ENCODE measurements around the gene SMG9.

Gene SMG9

GRCh38 chr19:43797556-43797955 is 42.8 kb upstream of the SMG9 start:
- DNase-seq (ENCODE audit: extremely low read depth, low read depth): no peak
- no peak for TF ChIP-seq CTCF (IDR thresholded peaks at IDR 0.05; ENCODE audit: low read depth, low read length)

DNA sequence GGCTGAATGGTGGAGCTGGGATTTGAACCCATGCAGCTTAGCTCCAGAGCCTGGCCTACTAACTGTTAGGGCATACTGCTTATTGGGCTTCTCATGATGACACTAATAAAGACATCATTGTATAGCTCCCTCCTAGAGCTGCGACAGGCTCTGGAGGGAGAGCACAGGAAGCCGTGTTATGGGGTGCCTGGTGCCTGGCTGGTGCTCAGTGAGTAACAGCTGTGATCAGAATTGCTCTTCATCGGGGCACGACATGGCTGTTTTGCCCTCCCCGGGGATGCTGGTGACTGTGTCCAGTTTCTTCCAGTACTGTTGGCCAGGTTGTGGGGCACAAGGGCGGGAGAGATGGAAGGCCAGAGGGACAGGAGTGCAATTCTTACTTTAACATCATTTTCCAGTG is 42.4 kb upstream of the SMG9 start:
- DNase-seq (ENCODE audit: extremely low read depth, low read depth): no peak
- no peak for TF ChIP-seq CTCF (IDR thresholded peaks at IDR 0.05; ENCODE audit: low read depth, low read length)

- TF ChIP-seq CTCF (IDR thresholded peaks at IDR 0.05; ENCODE audit: low read depth, low read length): no peak
- no peak for DNase-seq (ENCODE audit: extremely low read depth, low read depth)
Measured at GRCh38 chr19:43790587-43790986, 35.8 kb upstream of the SMG9 start.

GRCh38 chr19:43789029-43789428 is 34.3 kb upstream of the SMG9 start:
- DNase-seq (ENCODE audit: extremely low read depth, low read depth): no peak

DNA sequence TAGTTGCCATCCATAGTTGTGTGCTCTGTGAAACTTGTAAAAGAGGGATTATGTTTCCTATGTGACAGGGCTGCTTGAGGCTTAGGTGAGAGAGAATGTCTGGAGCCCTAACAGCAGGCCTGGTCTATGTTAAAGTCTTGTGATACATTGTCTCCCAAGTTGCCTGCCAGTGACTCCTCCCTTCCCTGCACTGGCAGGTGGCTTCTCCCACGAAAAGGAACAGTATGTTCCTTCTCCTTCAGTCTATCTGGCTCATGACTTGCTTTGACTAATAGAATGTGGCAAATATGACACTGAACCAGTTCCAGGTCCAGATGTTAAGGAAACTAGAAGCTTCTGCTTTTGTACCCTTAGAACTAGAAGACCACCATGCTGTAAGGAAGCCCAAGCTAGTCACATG is 31.9 kb upstream of the SMG9 start:
- no peak for TF ChIP-seq CTCF (IDR thresholded peaks at IDR 0.05; ENCODE audit: low read depth, low read length)
- DNase-seq (ENCODE audit: extremely low read depth, low read depth): no peak

More at GRCh38 chr19:43789029-43789428, 34.3 kb upstream of the SMG9 start:
- no peak for TF ChIP-seq CTCF (IDR thresholded peaks at IDR 0.05; ENCODE audit: low read depth, low read length)

- DNase-seq (ENCODE audit: extremely low read depth, low read depth): peak; percentile 35
- TF ChIP-seq CTCF (IDR thresholded peaks at IDR 0.05; ENCODE audit: low read depth, low read length): no peak; the same call in none of the 2 replicates
Measured at GRCh38 chr19:43784981-43785808, 30.4 kb upstream of the SMG9 start.

DNA sequence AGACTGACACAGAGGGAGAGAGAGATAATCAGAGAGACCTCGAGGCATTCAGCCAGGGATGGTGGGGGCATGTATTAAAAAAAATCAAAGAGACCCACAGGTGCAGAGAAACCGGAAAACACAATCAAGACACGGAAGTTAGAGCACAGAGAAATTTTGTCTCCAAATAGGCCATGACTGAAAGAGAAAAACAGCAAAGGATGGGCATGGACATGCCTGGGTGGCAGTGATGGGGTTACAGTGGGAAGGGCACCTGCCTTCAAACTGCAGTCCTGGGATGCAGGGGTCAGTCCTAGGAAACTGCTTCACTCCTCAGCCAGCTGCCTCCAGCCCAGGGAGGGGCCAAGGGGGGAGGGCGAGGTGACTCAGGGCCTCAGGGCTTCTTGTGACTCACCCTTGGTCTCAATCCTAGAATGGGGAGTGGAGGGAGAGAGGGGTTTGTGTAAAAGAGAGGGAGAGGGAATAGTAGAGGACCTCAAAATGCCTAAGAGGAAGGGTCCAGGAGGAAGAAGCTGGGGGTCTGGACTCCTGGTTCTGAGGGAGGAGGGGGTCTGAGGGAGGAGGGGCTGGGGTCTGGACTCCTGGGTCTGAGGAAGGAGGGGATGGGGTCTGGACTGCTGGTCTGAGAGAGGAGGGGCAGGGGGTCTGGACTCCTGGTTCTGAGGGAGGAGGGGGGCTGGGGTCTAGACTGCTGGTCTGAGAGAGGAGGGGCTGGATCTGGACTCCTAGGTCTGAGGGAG is 29.6 kb upstream of the SMG9 start:
- TF ChIP-seq CTCF (IDR thresholded peaks at IDR 0.05; ENCODE audit: low read depth, low read length): no peak
- peak; percentile 46 for DNase-seq (ENCODE audit: extremely low read depth, low read depth)

All from AG09319 (cell line).